Stimulated activated CD4-positive, alpha-beta T cell treated with anti-CD3 and anti-CD28 coated beads, Interleukin-1b, Interleukin-23, amount 100 ng/mL, for 24 hours (primary cell): ENCODE data around the gene RPAP2.
A peak's percentile ranks its signal among the peaks of the same experiment; 100 is the strongest.
"Not testable (repeated sequence)": the region's sequence is repeated elsewhere in the genome, so short reads cannot be mapped to it uniquely, and the experiment has no call there.

Source experiments
- DNase-seq, 4 experiments: peaks; one replicate each; pipeline ENCODE4 v3.0.0-alpha.2; 2020; ENCODE audit warnings: low read depth in 4 of 4, low spot score in 1 of 4

The RPAP2 gene

GRCh38 chr1:92298573-92299476 lies at the start of gene RPAP2, which contains the start of gene GLMN:
Gene RPAP2, plus strand, starts transcription at chr1:92299059. Its CDS starts 15 bp downstream, at chr1:92299074.
Gene GLMN, minus strand, starts transcription at chr1:92298987. Its CDS starts 988 bp downstream, at chr1:92297999.
- peak; percentile 33 to 71 (median 60) for DNase-seq

GRCh38 chr1:92254714-92255113 lies 44.1 kb upstream of the RPAP2 start:
- not testable (repeated sequence) for DNase-seq

DNA sequence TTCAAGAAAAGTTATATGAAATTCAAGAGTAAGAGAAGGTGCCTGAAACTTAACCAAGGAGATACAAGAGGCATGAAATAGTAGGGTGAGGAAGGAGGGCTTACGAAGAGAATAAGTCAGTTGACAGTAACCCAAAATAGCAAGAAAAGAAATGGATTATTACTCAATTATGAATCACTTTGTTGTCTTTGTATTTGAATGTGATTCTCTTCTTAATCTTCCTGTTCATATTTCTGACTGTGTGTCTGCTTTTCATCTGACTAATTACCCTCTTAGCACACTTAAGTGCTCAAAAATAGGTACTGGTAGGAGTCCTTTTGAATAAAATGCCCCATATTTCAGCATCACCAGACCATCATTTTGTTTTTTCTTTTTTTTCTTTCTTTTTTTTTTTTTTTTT lies 39.5 kb upstream of the RPAP2 start:
- no peak for DNase-seq

GRCh38 chr1:92262516-92262915 lies 36.3 kb upstream of the RPAP2 start:
- no peak for DNase-seq

GRCh38 chr1:92273039-92273438 lies 25.8 kb upstream of the RPAP2 start:
- no peak for DNase-seq

GRCh38 chr1:92274939-92275338 lies 23.9 kb upstream of the RPAP2 start:
- DNase-seq, result no peak

DNA sequence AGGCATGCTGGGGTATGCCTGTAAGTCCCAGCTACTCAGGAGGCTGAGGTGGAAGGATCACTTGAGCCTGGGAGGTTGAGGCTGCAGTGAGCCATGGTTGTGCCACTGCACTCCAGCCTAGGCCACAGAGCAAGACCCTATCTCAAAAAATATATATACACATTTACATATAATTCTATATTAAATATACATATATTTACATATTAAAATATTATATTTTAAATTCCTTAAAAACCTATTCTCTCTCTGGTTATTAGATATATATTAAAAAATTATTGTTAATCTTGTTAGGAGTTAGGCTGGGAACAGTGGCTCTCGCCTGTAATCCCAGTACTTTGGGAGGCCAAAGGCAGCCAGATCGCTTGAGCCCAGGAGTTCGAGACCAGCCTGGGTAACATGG lies 22.8 kb upstream of the RPAP2 start:
- DNase-seq, result no peak

DNA sequence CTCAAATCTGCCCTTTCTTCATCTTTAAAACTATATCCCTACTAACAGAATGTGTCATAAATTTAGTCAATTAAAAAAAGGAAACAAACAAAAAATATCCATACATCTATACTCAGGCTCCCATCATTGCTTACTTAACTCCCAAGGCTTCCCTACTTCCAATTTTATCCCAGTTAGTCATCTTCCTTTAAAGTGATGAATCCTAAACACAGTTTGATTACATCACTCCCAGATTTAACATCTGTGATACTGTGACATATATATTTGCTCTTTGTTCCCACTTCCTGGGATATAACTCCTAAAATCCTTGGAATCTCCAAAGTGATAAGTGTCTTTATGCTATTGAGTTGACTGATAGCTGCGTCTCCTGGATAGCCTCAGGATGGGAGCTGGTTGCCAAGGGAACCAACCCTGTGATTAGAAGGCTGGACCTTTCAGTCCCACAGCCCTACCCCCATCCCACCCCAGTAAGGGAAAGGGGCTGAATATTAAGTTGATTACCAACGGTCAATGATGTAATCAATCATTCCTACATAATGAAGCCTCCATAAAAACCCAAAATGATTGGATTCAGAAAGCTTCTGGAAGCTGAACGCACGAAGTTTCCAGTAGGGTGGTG lies 21.6 kb upstream of the RPAP2 start:
- no peak for DNase-seq

- not testable (repeated sequence) for DNase-seq
Observed at GRCh38 chr1:92279781-92280180, 19.1 kb upstream of the RPAP2 start.

- not testable (repeated sequence) for DNase-seq
Observed at GRCh38 chr1:92281411-92281810, 17.4 kb upstream of the RPAP2 start.

DNA sequence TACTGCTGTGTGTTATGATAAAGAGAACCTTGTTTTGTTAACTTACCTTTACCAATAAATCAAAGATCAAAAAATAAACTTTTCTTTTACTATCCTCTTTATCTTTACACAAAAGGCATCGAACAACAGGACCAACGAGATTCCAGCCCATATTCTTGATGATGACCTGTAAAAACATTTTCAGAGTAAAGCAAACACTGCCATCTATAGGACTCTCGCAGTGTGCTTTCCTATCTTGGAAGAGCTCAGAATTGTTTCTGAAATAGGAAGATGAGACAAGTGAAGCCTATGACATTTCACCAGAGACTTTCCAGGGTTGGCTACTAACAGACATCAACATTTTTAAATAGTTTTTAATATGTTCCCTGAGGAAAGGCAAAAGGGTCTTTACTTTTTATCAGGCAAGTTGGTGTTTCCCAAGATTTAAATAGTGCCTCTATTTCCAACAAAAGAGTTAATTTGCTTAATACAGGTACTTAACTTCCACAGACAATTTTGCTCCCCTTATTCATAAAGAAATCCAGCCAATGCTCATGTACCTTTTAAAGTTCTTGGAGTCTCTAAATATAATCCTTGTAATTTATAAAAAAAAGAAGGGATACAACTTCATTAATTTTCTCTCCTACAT lies 7.4 kb upstream of the RPAP2 start:
- no peak for DNase-seq

- no peak for DNase-seq
Observed at GRCh38 chr1:92298213-92298572, 666 bp upstream of the RPAP2 start.

GRCh38 chr1:92299477-92300150 lies 755 bp downstream of the RPAP2 start:
- DNase-seq, result no peak

DNA sequence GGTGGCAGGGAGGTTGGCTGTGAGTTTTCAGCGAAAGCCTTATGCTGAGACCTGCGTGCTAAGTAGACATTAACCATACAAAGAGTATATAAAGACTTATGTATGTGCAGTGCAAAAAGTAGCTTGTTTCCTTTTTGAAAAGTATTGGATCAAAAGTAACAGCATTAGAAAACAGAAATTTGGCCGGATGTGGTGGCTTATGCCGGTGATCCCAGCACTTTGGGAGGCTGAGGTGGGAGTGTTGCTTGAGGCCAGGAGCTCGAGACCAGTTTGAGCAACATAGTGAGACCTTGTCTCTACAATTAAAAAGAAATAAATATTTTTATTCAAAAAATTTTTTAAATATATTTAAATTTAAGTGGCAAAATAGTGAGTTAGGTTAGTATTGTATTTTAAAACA lies 2.2 kb downstream of the RPAP2 start:
- DNase-seq, result no peak

DNA sequence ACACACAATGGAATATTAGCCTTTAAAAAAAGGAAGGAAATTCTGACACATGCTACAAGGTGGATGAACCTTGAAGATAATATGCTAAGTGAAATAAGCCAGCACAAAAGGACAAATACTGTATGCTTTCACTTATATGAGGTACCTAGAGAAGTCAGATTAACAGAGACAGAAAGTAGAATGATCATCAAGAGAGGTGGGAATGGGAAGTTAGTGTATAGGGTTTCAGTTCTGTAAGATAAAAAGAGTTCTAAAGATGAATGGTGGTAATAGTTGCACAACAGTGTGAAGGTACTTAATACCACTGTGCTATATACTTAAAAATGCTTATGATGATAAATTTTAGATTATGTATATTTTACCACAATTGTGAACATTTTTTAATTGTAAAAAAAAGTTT lies 7.2 kb downstream of the RPAP2 start:
- no peak for DNase-seq

DNA sequence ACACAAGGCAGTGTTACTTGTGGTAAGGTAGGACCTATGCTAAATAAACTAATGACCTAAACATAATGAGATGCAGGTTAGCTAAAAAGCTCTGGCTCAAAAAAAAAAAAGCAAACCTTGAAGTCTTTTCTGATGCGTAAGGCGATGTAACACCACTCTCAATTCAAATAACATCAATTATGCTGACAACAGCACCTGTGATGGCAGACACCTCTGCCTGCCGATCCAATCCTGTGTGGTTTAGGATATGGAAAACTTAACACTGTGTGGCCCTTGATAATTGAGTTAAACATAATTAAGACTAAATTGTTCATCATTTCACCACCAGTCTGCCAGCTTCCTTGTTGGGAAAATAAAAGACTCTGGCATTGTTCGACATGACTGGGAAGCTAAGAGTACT lies 9.1 kb downstream of the RPAP2 start:
- DNase-seq, result no peak

DNA sequence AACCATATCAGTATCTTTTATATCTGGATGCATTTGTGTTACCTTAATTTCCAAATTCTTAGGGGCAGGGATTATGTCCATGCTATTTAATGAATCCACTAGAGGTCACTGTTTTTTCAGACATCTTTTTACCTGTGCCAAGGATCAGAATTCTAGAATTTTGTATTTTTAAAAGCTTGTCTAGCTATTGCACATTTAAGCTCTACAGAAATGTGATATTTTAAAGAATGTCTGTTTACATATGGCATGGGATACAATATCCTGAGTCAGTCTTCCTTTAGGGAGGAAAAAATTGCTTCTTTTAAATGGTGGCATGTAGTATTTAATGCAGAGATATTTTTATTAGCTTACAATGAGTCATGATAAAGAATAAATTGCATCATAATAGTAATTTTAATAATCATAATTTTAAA lies 11.3 kb downstream of the RPAP2 start:
- DNase-seq, result no peak

GRCh38 chr1:92314024-92314423 lies 15.2 kb downstream of the RPAP2 start:
- no peak for DNase-seq

DNA sequence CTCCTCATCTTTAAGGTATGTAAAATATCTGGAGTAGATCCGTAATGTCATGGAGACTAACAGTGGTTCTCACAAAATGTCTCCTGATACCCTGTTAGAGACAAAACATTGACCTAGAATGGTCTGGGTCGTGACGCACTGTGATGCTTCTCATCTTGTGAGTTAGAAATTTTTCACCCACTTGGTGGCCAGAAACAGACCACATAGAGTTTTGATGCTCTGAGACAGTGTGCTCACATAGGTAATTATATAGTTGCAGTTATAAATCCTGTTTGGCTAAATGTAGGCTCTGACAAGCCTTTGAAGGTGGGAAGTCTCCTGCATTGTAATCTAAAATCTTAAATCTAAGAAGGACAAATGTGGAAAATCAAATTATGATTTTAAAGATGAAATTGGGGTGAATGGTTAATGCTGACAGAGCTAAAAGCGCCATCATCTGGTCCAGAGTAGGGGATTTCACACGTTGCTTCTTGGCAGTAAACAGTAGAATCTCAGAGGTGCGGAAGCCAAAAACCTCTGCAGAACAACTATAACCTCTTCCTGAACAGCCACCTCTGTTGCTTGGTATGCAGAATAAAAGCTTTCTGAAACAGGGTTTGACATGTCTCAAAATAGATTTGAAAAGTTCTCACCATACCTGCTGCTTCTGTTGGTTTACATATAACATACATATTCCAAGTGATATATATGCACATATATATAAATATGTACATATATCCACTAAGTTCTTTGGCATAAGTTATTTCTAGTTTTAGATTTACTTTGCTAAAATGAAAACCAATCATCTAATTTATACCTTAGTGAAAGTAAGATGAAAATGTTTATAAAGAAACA lies 17.1 kb downstream of the RPAP2 start:
- no peak for DNase-seq

DNA sequence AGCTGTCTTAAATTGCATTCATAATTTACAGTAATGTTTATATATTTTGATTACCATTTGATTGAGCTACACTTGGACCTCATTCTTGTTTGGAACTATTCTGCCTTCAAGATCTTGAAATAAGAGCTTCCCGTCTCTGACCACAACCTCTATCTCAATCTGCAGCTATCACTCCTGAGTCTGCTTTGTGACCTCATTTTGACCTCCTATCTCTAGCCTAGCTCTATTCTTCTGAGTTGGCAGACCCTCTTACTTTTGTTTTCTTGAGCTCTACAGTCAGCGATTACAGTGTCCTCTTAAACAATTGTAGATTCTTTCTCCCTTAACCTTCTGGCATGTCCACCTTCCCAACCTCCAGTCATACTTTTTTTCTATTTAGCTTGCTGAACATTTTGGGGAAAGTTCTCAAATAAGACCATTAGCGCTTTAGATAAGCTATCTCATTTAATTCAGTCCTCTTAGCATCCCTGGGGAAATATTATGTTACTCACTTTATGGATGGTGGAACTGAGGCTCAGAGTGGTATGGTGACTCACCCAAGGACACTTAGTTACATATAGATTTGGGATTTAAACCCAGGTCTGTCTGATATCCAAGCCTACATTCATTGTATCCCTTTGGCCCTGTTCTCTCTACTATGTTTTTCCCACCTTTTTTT lies 19.1 kb downstream of the RPAP2 start:
- DNase-seq, result no peak
